GM18520 (cell line): ENCODE results near the gene CTIF.
"Not testable (repeated sequence)": the region's sequence is repeated elsewhere in the genome, so short reads cannot be mapped to it uniquely, and the experiment has no call there.

Source experiments
- ATAC-seq: cut with Tn5 transposase; IDR thresholded peaks from one replicate; pipeline ENCODE4 v1.9.1; 2021; ENCODE audit not compliant: unreplicated experiment

The CTIF gene

GRCh38 chr18:48857023-48857694, 318.3 kb downstream of the CTIF start:
- no peak for ATAC-seq

GRCh38 chr18:48858676-48859075, 319.8 kb downstream of the CTIF start:
- ATAC-seq = no peak

GRCh38 chr18:48859311-48860268, 320.8 kb downstream of the CTIF start:
- no peak for ATAC-seq

- ATAC-seq = no peak
These were observed 321.7 kb downstream of the CTIF start for GRCh38 chr18:48860269-48861180.

- ATAC-seq = no peak
These were observed 322.4 kb downstream of the CTIF start for GRCh38 chr18:48861181-48861708.

- no peak for ATAC-seq
These were observed 323.3 kb downstream of the CTIF start for GRCh38 chr18:48862132-48862531.

GRCh38 chr18:48862678-48863270, 323.9 kb downstream of the CTIF start:
- ATAC-seq = no peak

GRCh38 chr18:48863432-48864065, 324.7 kb downstream of the CTIF start:
- ATAC-seq = no peak

- ATAC-seq = no peak
These were observed 326.0 kb downstream of the CTIF start for GRCh38 chr18:48864876-48865275.

GRCh38 chr18:48866028-48866733, 327.4 kb downstream of the CTIF start:
- no peak for ATAC-seq

- ATAC-seq = no peak
These were observed 328.0 kb downstream of the CTIF start for GRCh38 chr18:48866856-48867255.

- ATAC-seq = no peak
These were observed 329.1 kb downstream of the CTIF start for GRCh38 chr18:48867978-48868377.

GRCh38 chr18:48868468-48869466, 329.9 kb downstream of the CTIF start:
- peak; percentile 84 for ATAC-seq

GRCh38 chr18:48869591-48869990, 330.8 kb downstream of the CTIF start:
- ATAC-seq = no peak

- not testable (repeated sequence) for ATAC-seq
These were observed 332.1 kb downstream of the CTIF start for GRCh38 chr18:48870926-48871325.

GRCh38 chr18:48871391-48872166, 332.7 kb downstream of the CTIF start:
- no peak for ATAC-seq
